HepG2 (cell line): ENCODE measurements around the gene NEU1. TPM values are rescaled to one million over a fixed set of nuclear protein-coding genes. Genes with fewer than 3 reads are reported as not detected.

Experiments used
- BHLHE40 ChIP-seq: IDR thresholded peaks from 2 replicates; pipeline ENCODE4 v1.6.1; 2011; ENCODE audit warnings: low read length, improper control_type of control experiment
- EEA1 ChIP-seq: sonication (generic); formaldehyde crosslinking; IDR thresholded peaks from 2 replicates; pipeline ENCODE4 v1.5.1; 2020; ENCODE audit warnings: mild to moderate bottlenecking, missing genetic modification reagents, borderline replicate concordance
- HNRNPL ChIP-seq: fragments of 200-400 bp; formaldehyde crosslinking; IDR thresholded peaks from 2 replicates; pipeline ENCODE4 v1.6.1; 2017; ENCODE audit warnings: mild to moderate bottlenecking, low read depth, low read length
- JARID2 ChIP-seq: sonication (generic); formaldehyde crosslinking; IDR thresholded peaks from 2 replicates; pipeline ENCODE4 v1.8.1; 2023; ENCODE audit warnings: missing genetic modification reagents, inconsistent platforms; ENCODE audit not compliant: insufficient replicate concordance
- MXD4 ChIP-seq: IDR thresholded peaks from 2 replicates; pipeline ENCODE4 v1.6.1; 2016; ENCODE audit warnings: mild to moderate bottlenecking, missing biosample characterization, missing genetic modification reagents
- SRY ChIP-seq: sonication (generic); formaldehyde crosslinking; IDR thresholded peaks from 2 replicates; pipeline ENCODE4 v1.8.0; 2022; ENCODE audit warnings: mild to moderate bottlenecking, missing genetic modification reagents
- ZNF180 ChIP-seq: sonication (generic); formaldehyde crosslinking; IDR thresholded peaks from 2 replicates; pipeline ENCODE4 v1.4.0; 2020; ENCODE audit warnings: low read depth, missing genetic modification reagents, borderline replicate concordance
- ZNF24 ChIP-seq: fragments of 450-650 bp; IDR thresholded peaks from 2 replicates; pipeline ENCODE4 v1.6.1; 2017; ENCODE audit warnings: antibody characterized with exemption, mild to moderate bottlenecking
- ZNF629 ChIP-seq: sonication (generic); formaldehyde crosslinking; conservative IDR thresholded peaks from 2 replicates; pipeline ENCODE4 v1.5.0; 2020; ENCODE audit warnings: missing genetic modification reagents
- ZNF713 ChIP-seq: sonication (generic); formaldehyde crosslinking; IDR thresholded peaks from 2 replicates; pipeline ENCODE4 v1.4.0; 2020; ENCODE audit warnings: mild to moderate bottlenecking, missing genetic modification reagents
- ZSCAN30 ChIP-seq: sonication (generic); formaldehyde crosslinking; IDR thresholded peaks from 2 replicates; pipeline ENCODE4 v1.5.0; 2020; ENCODE audit warnings: mild to moderate bottlenecking, missing genetic modification reagents
- polyA plus RNA-seq, 8 experiments: library from polyadenylated mRNA; depleted of rRNA in 3 of 8; stranded (reverse) in 7 of 8; unstranded in 1 of 8; fragments of >200 nt; fragmentation: Illumina TruSeq in 4 of 8; extraction: Trizol in 4 of 8; gene quantifications; 2 replicates each; pipeline versions ENCODE4 v1.2.1 to v1.2.3, GENCODE V29; 2011 to 2016; ENCODE audit warnings: low read depth in 4 of 8, missing spikeins in 1 of 8, mixed read lengths in 1 of 8; ENCODE audit not compliant: insufficient read depth in 1 of 8
- total RNA-seq, 5 experiments: library from RNA; depleted of rRNA; stranded (reverse); fragments of >200 nt; fragmentation: Illumina TruSeq; extraction: Trizol; gene quantifications; 2 replicates each; pipeline ENCODE4 v1.2.3, GENCODE V29; 2016; ENCODE audit warnings: low read depth in 1 of 5
- TF ChIP-seq, protein P1 (sequence below): conservative IDR thresholded peaks from 2 replicates; pipeline ENCODE4 v1.6.1; 2018; ENCODE audit warnings: missing genetic modification reagents
- TF ChIP-seq, protein P2 (sequence below): sonication (generic); formaldehyde crosslinking; IDR thresholded peaks from 2 replicates; pipeline ENCODE4 v1.9.0; 2022; ENCODE audit warnings: low read depth, missing genetic modification reagents
- TF ChIP-seq, protein P3 (sequence below): IDR thresholded peaks from 2 replicates; pipeline ENCODE4 v1.4.0; 2020; ENCODE audit warnings: mild to moderate bottlenecking, missing genetic modification reagents
- TF ChIP-seq, protein P4 (sequence below): sonication (generic); formaldehyde crosslinking; IDR thresholded peaks from 2 replicates; pipeline ENCODE4 v1.5.1; 2020; ENCODE audit warnings: missing genetic modification reagents, mild to moderate bottlenecking, borderline replicate concordance
- TF ChIP-seq, protein P5 (sequence below): sonication (generic); formaldehyde crosslinking; IDR thresholded peaks from 2 replicates; pipeline ENCODE4 v1.4.0; 2020; ENCODE audit warnings: low read depth, missing genetic modification reagents

NEU1 gene
- total and polyA plus RNA-seq, 2 of the 13 experiments (the other 11 are each of a cell fraction or from before 2014, with no cell fraction given), result 215 to 297 TPM

DNA sequence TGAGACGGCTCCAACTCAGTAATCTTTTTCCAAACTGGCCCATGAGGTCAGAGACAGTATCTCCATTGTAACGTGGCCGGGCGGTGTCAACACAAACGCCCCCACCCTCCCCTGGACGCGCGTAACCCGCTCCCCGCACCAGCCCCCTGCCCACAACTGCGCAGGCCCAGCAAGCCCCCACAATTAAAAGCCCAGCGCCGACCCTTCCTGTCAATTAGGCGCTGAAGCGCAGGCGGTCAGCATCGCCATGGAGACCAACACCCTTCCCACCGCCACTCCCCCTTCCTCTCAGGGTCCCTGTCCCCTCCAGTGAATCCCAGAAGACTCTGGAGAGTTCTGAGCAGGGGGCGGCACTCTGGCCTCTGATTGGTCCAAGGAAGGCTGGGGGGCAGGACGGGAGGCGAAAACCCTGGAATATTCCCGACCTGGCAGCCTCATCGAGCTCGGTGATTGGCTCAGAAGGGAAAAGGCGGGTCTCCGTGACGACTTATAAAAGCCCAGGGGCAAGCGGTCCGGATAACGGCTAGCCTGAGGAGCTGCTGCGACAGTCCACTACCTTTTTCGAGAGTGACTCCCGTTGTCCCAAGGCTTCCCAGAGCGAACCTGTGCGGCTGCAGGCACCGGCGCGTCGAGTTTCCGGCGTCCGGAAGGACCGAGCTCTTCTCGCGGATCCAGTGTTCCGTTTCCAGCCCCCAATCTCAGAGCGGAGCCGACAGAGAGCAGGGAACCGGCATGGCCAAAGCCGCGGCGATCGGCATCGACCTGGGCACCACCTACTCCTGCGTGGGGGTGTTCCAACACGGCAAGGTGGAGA, 47.4 kb downstream of the NEU1 start, which contains the start of the genes HSPA1A and HSPA1L (continued):
- TF ChIP-seq, protein P1, sequence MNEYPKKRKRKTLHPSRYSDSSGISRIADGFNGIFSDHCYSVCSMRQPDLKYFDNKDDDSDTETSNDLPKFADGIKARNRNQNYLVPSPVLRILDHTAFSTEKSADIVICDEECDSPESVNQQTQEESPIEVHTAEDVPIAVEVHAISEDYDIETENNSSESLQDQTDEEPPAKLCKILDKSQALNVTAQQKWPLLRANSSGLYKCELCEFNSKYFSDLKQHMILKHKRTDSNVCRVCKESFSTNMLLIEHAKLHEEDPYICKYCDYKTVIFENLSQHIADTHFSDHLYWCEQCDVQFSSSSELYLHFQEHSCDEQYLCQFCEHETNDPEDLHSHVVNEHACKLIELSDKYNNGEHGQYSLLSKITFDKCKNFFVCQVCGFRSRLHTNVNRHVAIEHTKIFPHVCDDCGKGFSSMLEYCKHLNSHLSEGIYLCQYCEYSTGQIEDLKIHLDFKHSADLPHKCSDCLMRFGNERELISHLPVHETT (CRISPR knock-in tag), result no peak
- TF ChIP-seq, protein P2, sequence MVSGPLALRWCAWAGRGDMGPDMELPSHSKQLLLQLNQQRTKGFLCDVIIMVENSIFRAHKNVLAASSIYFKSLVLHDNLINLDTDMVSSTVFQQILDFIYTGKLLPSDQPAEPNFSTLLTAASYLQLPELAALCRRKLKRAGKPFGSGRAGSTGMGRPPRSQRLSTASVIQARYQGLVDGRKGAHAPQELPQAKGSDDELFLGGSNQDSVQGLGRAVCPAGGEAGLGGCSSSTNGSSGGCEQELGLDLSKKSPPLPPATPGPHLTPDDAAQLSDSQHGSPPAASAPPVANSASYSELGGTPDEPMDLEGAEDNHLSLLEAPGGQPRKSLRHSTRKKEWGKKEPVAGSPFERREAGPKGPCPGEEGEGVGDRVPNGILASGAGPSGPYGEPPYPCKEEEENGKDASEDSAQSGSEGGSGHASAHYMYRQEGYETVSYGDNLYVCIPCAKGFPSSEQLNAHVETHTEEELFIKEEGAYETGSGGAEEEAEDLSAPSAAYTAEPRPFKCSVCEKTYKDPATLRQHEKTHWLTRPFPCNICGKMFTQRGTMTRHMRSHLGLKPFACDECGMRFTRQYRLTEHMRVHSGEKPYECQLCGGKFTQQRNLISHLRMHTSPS (CRISPR knock-in tag), result no peak
- no peak for TF ChIP-seq ZNF24
- no peak for TF ChIP-seq HNRNPL
- TF ChIP-seq, protein P3, sequence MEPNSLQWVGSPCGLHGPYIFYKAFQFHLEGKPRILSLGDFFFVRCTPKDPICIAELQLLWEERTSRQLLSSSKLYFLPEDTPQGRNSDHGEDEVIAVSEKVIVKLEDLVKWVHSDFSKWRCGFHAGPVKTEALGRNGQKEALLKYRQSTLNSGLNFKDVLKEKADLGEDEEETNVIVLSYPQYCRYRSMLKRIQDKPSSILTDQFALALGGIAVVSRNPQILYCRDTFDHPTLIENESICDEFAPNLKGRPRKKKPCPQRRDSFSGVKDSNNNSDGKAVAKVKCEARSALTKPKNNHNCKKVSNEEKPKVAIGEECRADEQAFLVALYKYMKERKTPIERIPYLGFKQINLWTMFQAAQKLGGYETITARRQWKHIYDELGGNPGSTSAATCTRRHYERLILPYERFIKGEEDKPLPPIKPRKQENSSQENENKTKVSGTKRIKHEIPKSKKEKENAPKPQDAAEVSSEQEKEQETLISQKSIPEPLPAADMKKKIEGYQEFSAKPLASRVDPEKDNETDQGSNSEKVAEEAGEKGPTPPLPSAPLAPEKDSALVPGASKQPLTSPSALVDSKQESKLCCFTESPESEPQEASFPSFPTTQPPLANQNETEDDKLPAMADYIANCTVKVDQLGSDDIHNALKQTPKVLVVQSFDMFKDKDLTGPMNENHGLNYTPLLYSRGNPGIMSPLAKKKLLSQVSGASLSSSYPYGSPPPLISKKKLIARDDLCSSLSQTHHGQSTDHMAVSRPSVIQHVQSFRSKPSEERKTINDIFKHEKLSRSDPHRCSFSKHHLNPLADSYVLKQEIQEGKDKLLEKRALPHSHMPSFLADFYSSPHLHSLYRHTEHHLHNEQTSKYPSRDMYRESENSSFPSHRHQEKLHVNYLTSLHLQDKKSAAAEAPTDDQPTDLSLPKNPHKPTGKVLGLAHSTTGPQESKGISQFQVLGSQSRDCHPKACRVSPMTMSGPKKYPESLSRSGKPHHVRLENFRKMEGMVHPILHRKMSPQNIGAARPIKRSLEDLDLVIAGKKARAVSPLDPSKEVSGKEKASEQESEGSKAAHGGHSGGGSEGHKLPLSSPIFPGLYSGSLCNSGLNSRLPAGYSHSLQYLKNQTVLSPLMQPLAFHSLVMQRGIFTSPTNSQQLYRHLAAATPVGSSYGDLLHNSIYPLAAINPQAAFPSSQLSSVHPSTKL (CRISPR knock-in tag), result peak; percentile 38; the same call in 1 of the 2 replicates
- TF ChIP-seq, protein P4, sequence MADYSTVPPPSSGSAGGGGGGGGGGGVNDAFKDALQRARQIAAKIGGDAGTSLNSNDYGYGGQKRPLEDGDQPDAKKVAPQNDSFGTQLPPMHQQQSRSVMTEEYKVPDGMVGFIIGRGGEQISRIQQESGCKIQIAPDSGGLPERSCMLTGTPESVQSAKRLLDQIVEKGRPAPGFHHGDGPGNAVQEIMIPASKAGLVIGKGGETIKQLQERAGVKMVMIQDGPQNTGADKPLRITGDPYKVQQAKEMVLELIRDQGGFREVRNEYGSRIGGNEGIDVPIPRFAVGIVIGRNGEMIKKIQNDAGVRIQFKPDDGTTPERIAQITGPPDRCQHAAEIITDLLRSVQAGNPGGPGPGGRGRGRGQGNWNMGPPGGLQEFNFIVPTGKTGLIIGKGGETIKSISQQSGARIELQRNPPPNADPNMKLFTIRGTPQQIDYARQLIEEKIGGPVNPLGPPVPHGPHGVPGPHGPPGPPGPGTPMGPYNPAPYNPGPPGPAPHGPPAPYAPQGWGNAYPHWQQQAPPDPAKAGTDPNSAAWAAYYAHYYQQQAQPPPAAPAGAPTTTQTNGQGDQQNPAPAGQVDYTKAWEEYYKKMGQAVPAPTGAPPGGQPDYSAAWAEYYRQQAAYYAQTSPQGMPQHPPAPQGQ (CRISPR knock-in tag), result no peak
- TF ChIP-seq JARID2 (CRISPR knock-in tag), result no peak
- peak; percentile 67; the same call in 1 of the 2 replicates for TF ChIP-seq SRY (CRISPR knock-in tag)
- no peak for TF ChIP-seq EEA1 (CRISPR knock-in tag)
- no peak for TF ChIP-seq BHLHE40
- no peak for TF ChIP-seq ZNF180 (CRISPR knock-in tag)
- TF ChIP-seq, protein P5, sequence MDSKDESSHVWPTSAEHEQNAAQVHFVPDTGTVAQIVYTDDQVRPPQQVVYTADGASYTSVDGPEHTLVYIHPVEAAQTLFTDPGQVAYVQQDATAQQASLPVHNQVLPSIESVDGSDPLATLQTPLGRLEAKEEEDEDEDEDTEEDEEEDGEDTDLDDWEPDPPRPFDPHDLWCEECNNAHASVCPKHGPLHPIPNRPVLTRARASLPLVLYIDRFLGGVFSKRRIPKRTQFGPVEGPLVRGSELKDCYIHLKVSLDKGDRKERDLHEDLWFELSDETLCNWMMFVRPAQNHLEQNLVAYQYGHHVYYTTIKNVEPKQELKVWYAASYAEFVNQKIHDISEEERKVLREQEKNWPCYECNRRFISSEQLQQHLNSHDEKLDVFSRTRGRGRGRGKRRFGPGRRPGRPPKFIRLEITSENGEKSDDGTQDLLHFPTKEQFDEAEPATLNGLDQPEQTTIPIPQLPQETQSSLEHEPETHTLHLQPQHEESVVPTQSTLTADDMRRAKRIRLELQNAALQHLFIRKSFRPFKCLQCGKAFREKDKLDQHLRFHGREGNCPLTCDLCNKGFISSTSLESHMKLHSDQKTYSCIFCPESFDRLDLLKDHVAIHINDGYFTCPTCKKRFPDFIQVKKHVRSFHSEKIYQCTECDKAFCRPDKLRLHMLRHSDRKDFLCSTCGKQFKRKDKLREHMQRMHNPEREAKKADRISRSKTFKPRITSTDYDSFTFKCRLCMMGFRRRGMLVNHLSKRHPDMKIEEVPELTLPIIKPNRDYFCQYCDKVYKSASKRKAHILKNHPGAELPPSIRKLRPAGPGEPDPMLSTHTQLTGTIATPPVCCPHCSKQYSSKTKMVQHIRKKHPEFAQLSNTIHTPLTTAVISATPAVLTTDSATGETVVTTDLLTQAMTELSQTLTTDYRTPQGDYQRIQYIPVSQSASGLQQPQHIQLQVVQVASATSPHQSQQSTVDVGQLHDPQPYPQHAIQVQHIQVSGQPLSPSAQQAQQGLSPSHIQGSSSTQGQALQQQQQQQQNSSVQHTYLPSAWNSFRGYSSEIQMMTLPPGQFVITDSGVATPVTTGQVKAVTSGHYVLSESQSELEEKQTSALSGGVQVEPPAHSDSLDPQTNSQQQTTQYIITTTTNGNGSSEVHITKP, result no peak
- no peak for TF ChIP-seq ZSCAN30 (CRISPR knock-in tag)
- TF ChIP-seq MXD4 (CRISPR knock-in tag), result peak; percentile 86
- TF ChIP-seq ZNF629, result no peak
- no peak for TF ChIP-seq ZNF713
